ENCODE data around the gene SPSB4. TPM values are rescaled to one million over a fixed set of nuclear protein-coding genes. Genes with fewer than 3 reads are reported as not detected.
"Not testable (repeated sequence)": the region's sequence is repeated elsewhere in the genome, so short reads cannot be mapped to it uniquely, and the experiment has no call there.

Gene SPSB4
- total RNA-seq, 1 donor from 2014 or later = 12.0 TPM

- no peaks in the 10 kb centered on the region for H3K9me3 ChIP-seq (ENCODE audit: control insufficient read depth in 3 of 3, low read length in 3 of 3)
- H3K36me3 ChIP-seq (ENCODE audit: control insufficient read depth in 3 of 3, insufficient read depth in 3 of 3, low read length in 3 of 3) = no peaks in the 10 kb centered on the region
- no peak overlapping the region for H3K9ac ChIP-seq (ENCODE audit: low read depth in 1 of 3, low read length in 3 of 3)
- no peak overlapping the region for H3K4me3 ChIP-seq (ENCODE audit: low read length in 3 of 3)
- H3K27me3 ChIP-seq (ENCODE audit: control insufficient read depth in 3 of 3, insufficient read depth in 3 of 3, low read length in 3 of 3) = no peaks in the 10 kb centered on the region
- peaks cover 30 to 34% (median 32%) of the 10 kb centered on the region in 3 donors for H3K4me1 ChIP-seq (ENCODE audit: control insufficient read depth in 3 of 3, insufficient read depth in 3 of 3, low read length in 3 of 3)
- H3K27ac ChIP-seq (ENCODE audit: low read depth, low read length) = no peak overlapping the region
Measured at GRCh38 chr3:141112686-141113297, 61.6 kb downstream of the SPSB4 start.

DNA sequence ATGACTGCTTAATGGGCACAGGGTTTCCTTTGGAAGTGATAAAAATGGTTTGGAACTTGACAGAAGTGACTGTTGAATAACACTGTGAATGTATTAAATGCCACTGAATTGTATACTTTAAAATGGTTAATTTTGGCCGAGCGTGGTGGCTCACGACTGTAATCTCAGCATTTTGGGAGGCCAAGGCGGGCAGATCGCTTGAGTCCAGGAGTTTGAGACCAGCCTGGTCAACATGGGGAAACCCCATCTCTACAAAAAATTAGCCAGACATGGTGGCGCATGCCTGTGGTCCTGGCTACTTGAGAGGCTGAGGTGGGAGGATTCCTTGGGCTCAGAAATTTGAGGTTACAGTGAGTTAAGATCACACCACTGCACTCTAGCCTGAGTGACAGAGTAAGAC lies 62.5 kb downstream of the SPSB4 start:
- not testable (repeated sequence) for H3K9ac ChIP-seq (ENCODE audit: low read depth in 1 of 3, low read length in 3 of 3); H3K36me3 ChIP-seq (ENCODE audit: control insufficient read depth in 3 of 3, insufficient read depth in 3 of 3, low read length in 3 of 3); H3K27me3 ChIP-seq (ENCODE audit: control insufficient read depth in 3 of 3, insufficient read depth in 3 of 3, low read length in 3 of 3); H3K27ac ChIP-seq (ENCODE audit: low read depth, low read length); H3K9me3 ChIP-seq (ENCODE audit: control insufficient read depth in 3 of 3, low read length in 3 of 3); H3K4me3 ChIP-seq (ENCODE audit: low read length in 3 of 3)
- H3K4me1 ChIP-seq (ENCODE audit: control insufficient read depth in 3 of 3, insufficient read depth in 3 of 3, low read length in 3 of 3) = peaks cover 22 to 25% (median 24%) of the 10 kb centered on the region in 3 donors

GRCh38 chr3:141114179-141114745 lies 63.1 kb downstream of the SPSB4 start:
- Histone ChIP-seq H3K4me3 (ENCODE audit: low read length in 3 of 3) (no peak overlapping the region), H3K36me3 (ENCODE audit: control insufficient read depth in 3 of 3, insufficient read depth in 3 of 3, low read length in 3 of 3) (no peaks in the 10 kb centered on the region), H3K27me3 (ENCODE audit: control insufficient read depth in 3 of 3, insufficient read depth in 3 of 3, low read length in 3 of 3) (no peaks in the 10 kb centered on the region), H3K27ac (ENCODE audit: low read depth, low read length) (no peak overlapping the region), H3K9ac (ENCODE audit: low read depth in 1 of 3, low read length in 3 of 3) (no peak overlapping the region), H3K9me3 (ENCODE audit: control insufficient read depth in 3 of 3, low read length in 3 of 3) (no peaks in the 10 kb centered on the region), H3K4me1 (ENCODE audit: control insufficient read depth in 3 of 3, insufficient read depth in 3 of 3, low read length in 3 of 3) (peaks cover 16 to 21% (median 18%) of the 10 kb centered on the region in 3 donors)

DNA sequence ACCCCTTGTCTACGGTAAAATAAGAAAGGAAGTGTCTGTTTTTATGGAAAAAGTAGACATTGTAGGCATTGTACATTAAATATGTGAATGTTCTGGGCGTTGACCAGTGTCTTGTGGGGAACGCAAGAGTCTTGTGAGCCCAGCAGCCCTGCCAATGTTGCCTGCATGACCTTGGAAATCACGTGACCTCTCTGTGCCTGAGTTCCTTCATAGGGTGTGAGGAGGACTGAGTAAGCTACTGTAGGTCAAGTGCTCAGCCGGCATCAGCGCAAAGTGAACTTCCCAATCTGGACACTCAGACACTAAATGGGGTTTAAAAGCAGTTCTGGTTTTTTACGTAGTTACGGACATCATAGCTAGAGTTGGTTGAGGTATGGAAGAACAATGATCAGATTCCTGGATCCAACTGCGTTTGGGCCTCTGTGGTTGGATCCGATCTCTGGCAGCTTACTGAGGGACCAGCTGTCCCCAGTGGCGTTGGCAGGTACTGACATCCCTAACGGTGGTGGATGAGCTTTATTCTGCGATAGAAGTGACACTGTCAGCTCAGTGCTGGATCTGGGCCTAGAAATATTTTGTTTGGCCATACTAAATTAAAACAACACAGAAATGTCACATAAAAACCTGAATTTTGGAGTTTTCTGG lies 63.8 kb downstream of the SPSB4 start:
- H3K9ac ChIP-seq (ENCODE audit: low read depth in 1 of 3, low read length in 3 of 3) = no peak overlapping the region
- no peaks in the 10 kb centered on the region for H3K27me3 ChIP-seq (ENCODE audit: control insufficient read depth in 3 of 3, insufficient read depth in 3 of 3, low read length in 3 of 3)

GRCh38 chr3:141115789-141116541 lies 64.8 kb downstream of the SPSB4 start:
- peak overlapping the region in 1 of 3 donors; percentile 38 for H3K9ac ChIP-seq (ENCODE audit: low read depth in 1 of 3, low read length in 3 of 3)
- H3K36me3 ChIP-seq (ENCODE audit: control insufficient read depth in 3 of 3, insufficient read depth in 3 of 3, low read length in 3 of 3) = no peaks in the 10 kb centered on the region
- H3K9me3 ChIP-seq (ENCODE audit: control insufficient read depth in 3 of 3, low read length in 3 of 3) = no peaks in the 10 kb centered on the region
- H3K27me3 ChIP-seq (ENCODE audit: control insufficient read depth in 3 of 3, insufficient read depth in 3 of 3, low read length in 3 of 3) = no peaks in the 10 kb centered on the region
- H3K4me1 ChIP-seq (ENCODE audit: control insufficient read depth in 3 of 3, insufficient read depth in 3 of 3, low read length in 3 of 3) = peaks cover 8 to 12% (median 9%) of the 10 kb centered on the region in 3 donors
- H3K4me3 ChIP-seq (ENCODE audit: low read length in 3 of 3) = no peak overlapping the region
- H3K27ac ChIP-seq (ENCODE audit: low read depth, low read length) = peak overlapping the region; percentile 68

More for the DNA sequence above, 63.8 kb downstream of the SPSB4 start:
- H3K36me3 ChIP-seq (ENCODE audit: control insufficient read depth in 3 of 3, insufficient read depth in 3 of 3, low read length in 3 of 3) = no peaks in the 10 kb centered on the region
- no peak overlapping the region for H3K4me3 ChIP-seq (ENCODE audit: low read length in 3 of 3)
- no peaks in the 10 kb centered on the region for H3K9me3 ChIP-seq (ENCODE audit: control insufficient read depth in 3 of 3, low read length in 3 of 3)
- H3K27ac ChIP-seq (ENCODE audit: low read depth, low read length) = peak overlapping the region; percentile 1
- H3K4me1 ChIP-seq (ENCODE audit: control insufficient read depth in 3 of 3, insufficient read depth in 3 of 3, low read length in 3 of 3) = peaks cover 10 to 14% (median 11%) of the 10 kb centered on the region in 3 donors

GRCh38 chr3:141116721-141117120 lies 65.6 kb downstream of the SPSB4 start:
- Histone ChIP-seq H3K9me3 (ENCODE audit: control insufficient read depth in 3 of 3, low read length in 3 of 3) (no peaks in the 10 kb centered on the region), H3K27ac (ENCODE audit: low read depth, low read length) (no peak overlapping the region), H3K4me1 (ENCODE audit: control insufficient read depth in 3 of 3, insufficient read depth in 3 of 3, low read length in 3 of 3) (peaks cover 8 to 12% (median 9%) of the 10 kb centered on the region in 3 donors), H3K36me3 (ENCODE audit: control insufficient read depth in 3 of 3, insufficient read depth in 3 of 3, low read length in 3 of 3) (no peaks in the 10 kb centered on the region), H3K4me3 (ENCODE audit: low read length in 3 of 3) (no peak overlapping the region), H3K9ac (ENCODE audit: low read depth in 1 of 3, low read length in 3 of 3) (no peak overlapping the region), H3K27me3 (ENCODE audit: control insufficient read depth in 3 of 3, insufficient read depth in 3 of 3, low read length in 3 of 3) (no peaks in the 10 kb centered on the region)

DNA sequence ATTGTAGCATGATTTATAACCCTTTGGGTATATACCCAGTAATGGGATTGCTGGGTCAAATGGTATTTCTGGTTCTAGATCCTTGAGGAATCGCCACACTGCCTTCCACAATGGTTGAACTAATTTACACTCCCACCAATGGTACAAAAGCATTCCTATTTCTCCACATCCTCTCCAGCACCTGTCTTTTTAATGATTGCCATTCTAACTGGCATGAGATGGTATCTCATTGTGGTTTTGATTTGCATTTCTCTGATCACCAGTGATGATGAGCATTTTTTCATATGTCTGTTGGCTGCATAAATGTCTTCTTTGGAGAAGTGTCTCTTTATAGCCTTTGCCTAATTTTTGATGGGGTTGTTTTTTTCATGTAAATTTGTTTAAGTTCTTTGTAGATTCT lies 66.8 kb downstream of the SPSB4 start:
- not testable (repeated sequence) for H3K27me3 ChIP-seq (ENCODE audit: control insufficient read depth in 3 of 3, insufficient read depth in 3 of 3, low read length in 3 of 3)

DNA sequence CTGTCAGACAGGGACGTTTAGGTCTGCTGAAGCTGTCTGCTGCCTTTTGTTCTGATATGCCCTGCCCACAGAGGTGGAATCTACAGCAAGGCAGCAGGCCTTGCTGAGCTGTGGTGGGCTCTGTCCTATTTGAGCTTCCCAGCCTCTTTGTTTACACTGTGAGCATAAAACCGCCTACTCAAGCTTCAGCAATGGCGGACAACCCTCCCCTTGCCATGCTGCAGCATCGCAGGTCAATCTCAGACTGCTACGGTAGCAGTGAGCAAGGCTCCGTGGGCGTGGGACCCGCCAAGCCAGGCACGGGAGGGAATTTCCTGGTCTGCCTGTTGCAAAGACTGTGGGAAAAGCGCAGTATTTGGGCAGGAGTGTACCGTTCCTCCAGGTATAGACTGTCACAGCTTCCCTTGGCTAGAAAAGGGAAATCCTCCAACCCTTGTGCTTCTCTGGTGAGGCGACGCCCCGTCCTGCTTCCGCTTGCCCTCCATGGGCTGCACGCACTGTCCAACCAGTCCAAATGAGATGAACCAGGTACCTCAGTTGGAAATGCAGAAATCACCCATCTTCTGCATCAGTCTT lies 71.4 kb downstream of the SPSB4 start:
- peaks cover 18 to 25% (median 22%) of the 10 kb centered on the region in 3 donors for H3K4me1 ChIP-seq (ENCODE audit: control insufficient read depth in 3 of 3, insufficient read depth in 3 of 3, low read length in 3 of 3)
- H3K36me3 ChIP-seq (ENCODE audit: control insufficient read depth in 3 of 3, insufficient read depth in 3 of 3, low read length in 3 of 3) = no peaks in the 10 kb centered on the region
- no peak overlapping the region for H3K27ac ChIP-seq (ENCODE audit: low read depth, low read length)
- H3K9me3 ChIP-seq (ENCODE audit: control insufficient read depth in 3 of 3, low read length in 3 of 3) = no peaks in the 10 kb centered on the region
- H3K27me3 ChIP-seq (ENCODE audit: control insufficient read depth in 3 of 3, insufficient read depth in 3 of 3, low read length in 3 of 3) = no peaks in the 10 kb centered on the region
- no peak overlapping the region for H3K9ac ChIP-seq (ENCODE audit: low read depth in 1 of 3, low read length in 3 of 3)
- H3K4me3 ChIP-seq (ENCODE audit: low read length in 3 of 3) = no peak overlapping the region

More for the DNA sequence above, 66.8 kb downstream of the SPSB4 start:
- not testable (repeated sequence) for H3K4me3 ChIP-seq (ENCODE audit: low read length in 3 of 3); H3K27ac ChIP-seq (ENCODE audit: low read depth, low read length); H3K36me3 ChIP-seq (ENCODE audit: control insufficient read depth in 3 of 3, insufficient read depth in 3 of 3, low read length in 3 of 3); H3K9me3 ChIP-seq (ENCODE audit: control insufficient read depth in 3 of 3, low read length in 3 of 3); H3K9ac ChIP-seq (ENCODE audit: low read depth in 1 of 3, low read length in 3 of 3)
- H3K4me1 ChIP-seq (ENCODE audit: control insufficient read depth in 3 of 3, insufficient read depth in 3 of 3, low read length in 3 of 3) = peaks cover 8 to 12% (median 9%) of the 10 kb centered on the region in 3 donors

- Histone ChIP-seq H3K27ac (ENCODE audit: low read depth, low read length) (peak overlapping the region; percentile 15), H3K9ac (ENCODE audit: low read depth in 1 of 3, low read length in 3 of 3) (peak overlapping the region in 2 of 3 donors; percentile 11 to 57), H3K9me3 (ENCODE audit: control insufficient read depth in 3 of 3, low read length in 3 of 3) (no peaks in the 10 kb centered on the region), H3K4me1 (ENCODE audit: control insufficient read depth in 3 of 3, insufficient read depth in 3 of 3, low read length in 3 of 3) (peaks cover 19 to 27% (median 26%) of the 10 kb centered on the region in 3 donors), H3K4me3 (ENCODE audit: low read length in 3 of 3) (peak overlapping the region in 1 of 3 donors; percentile 35), H3K36me3 (ENCODE audit: control insufficient read depth in 3 of 3, insufficient read depth in 3 of 3, low read length in 3 of 3) (no peaks in the 10 kb centered on the region), H3K27me3 (ENCODE audit: control insufficient read depth in 3 of 3, insufficient read depth in 3 of 3, low read length in 3 of 3) (no peaks in the 10 kb centered on the region)
Measured at GRCh38 chr3:141123677-141124410, 72.7 kb downstream of the SPSB4 start.

Measured in skeletal muscle tissue (tissue), 4 donors.